Osteoblast (primary cell): ENCODE results near the gene POU5F2. TPM values are rescaled to one million over a fixed set of nuclear protein-coding genes. Genes with fewer than 3 reads are reported as not detected.

ENCODE experiments used
- DNase-seq: peaks from one replicate; pipeline ENCODE4 v3.0.0; 2011; ENCODE audit warnings: low spot score, mixed read lengths; ENCODE audit not compliant: insufficient read length; ENCODE audit errors: missing footprints
- H2AFZ ChIP-seq: 2 replicates; pipeline ENCODE4 v1.6.0; 2011; ENCODE audit warnings: mild to moderate bottlenecking, low read length
- H3K27ac ChIP-seq: 2 replicates; pipeline ENCODE4 v1.5.1; 2011; ENCODE audit warnings: mild to moderate bottlenecking, low read depth, low read length, moderate library complexity
- H3K27me3 ChIP-seq: 2 replicates; pipeline ENCODE4 v1.6.0; 2012; ENCODE audit warnings: mild to moderate bottlenecking, control low read depth, inconsistent platforms, low read length, moderate library complexity; ENCODE audit not compliant: insufficient read depth
- H3K36me3 ChIP-seq: 2 replicates; pipeline ENCODE4 v1.5.1; 2011; ENCODE audit warnings: mild to moderate bottlenecking, low read length, control low read depth, moderate library complexity; ENCODE audit not compliant: insufficient read depth
- H3K4me1 ChIP-seq: 2 replicates; pipeline ENCODE4 v1.5.1; 2011; ENCODE audit warnings: mild to moderate bottlenecking, low read length, control low read depth, moderate library complexity; ENCODE audit not compliant: insufficient read depth
- H3K4me2 ChIP-seq: 2 replicates; pipeline ENCODE4 v1.6.0; 2011; ENCODE audit warnings: mild to moderate bottlenecking, low read length; ENCODE audit not compliant: insufficient read depth
- H3K4me3 ChIP-seq: fragments of 200-600 bp; sonication (generic); 3 replicates; pipeline ENCODE4 v1.5.1; 2012; ENCODE audit warnings: mild to moderate bottlenecking, low read length, inconsistent platforms; ENCODE audit not compliant: insufficient read depth
- H3K79me2 ChIP-seq: 2 replicates; pipeline ENCODE4 v1.6.0; 2012; ENCODE audit warnings: mild to moderate bottlenecking, low read length, control low read depth, inconsistent platforms; ENCODE audit not compliant: insufficient read depth
- H3K9me3 ChIP-seq: 2 replicates; pipeline ENCODE4 v1.5.1; 2011; ENCODE audit warnings: low read depth, low read length, control low read depth
- H4K20me1 ChIP-seq: 2 replicates; pipeline ENCODE4 v1.6.0; 2012; ENCODE audit warnings: mild to moderate bottlenecking, low read length, control low read depth; ENCODE audit not compliant: insufficient read depth
- CTCF ChIP-seq: IDR thresholded peaks from 2 replicates; pipeline ENCODE4 v1.5.1; 2011; ENCODE audit warnings: mild to moderate bottlenecking, low read depth, low read length, moderate library complexity; ENCODE audit errors: extremely low read depth
- total RNA-seq: library from RNA; depleted of rRNA; stranded (reverse); fragments of >200 nt; gene quantifications from 2 replicates; pipeline ENCODE4 v1.2.3, GENCODE V29; 2012

Gene POU5F2
- total RNA-seq, 1 donor: 1.8 TPM

GRCh38 chr5:93756372-93756771 lies 15.0 kb upstream of the POU5F2 start:
- Histone ChIP-seq H3K9me3 (no peaks in the 10 kb centered on the region), H3K36me3 (no peaks in the 10 kb centered on the region), H3K79me2 (no peaks in the 10 kb centered on the region), H2AFZ (no peak overlapping the region), H3K4me2 (no peak overlapping the region), H3K4me3 (no peak overlapping the region), H3K27me3 (no peaks in the 10 kb centered on the region), H4K20me1 (no peaks in the 10 kb centered on the region), H3K4me1 (no peaks in the 10 kb centered on the region), H3K27ac (no peak overlapping the region)
- no peak for TF ChIP-seq CTCF
- DNase-seq: no peak

- DNase-seq: no peak
- H2AFZ ChIP-seq: no peak overlapping the region
- no peaks in the 10 kb centered on the region for H3K36me3 ChIP-seq
- TF ChIP-seq CTCF: no peak
- no peaks in the 10 kb centered on the region for H3K9me3 ChIP-seq
- H4K20me1 ChIP-seq: no peaks in the 10 kb centered on the region
- H3K27ac ChIP-seq: no peak overlapping the region
- no peak overlapping the region for H3K4me3 ChIP-seq
- no peaks in the 10 kb centered on the region for H3K4me1 ChIP-seq
- no peaks in the 10 kb centered on the region for H3K27me3 ChIP-seq
- no peaks in the 10 kb centered on the region for H3K79me2 ChIP-seq
- no peak overlapping the region for H3K4me2 ChIP-seq
Observed at GRCh38 chr5:93755716-93756115, 14.3 kb upstream of the POU5F2 start.

GRCh38 chr5:93748875-93749397 lies 7.5 kb upstream of the POU5F2 start:
- Histone ChIP-seq H4K20me1 (no peaks in the 10 kb centered on the region), H3K4me1 (peaks cover 9% of the 10 kb centered on the region), H3K79me2 (no peaks in the 10 kb centered on the region), H3K9me3 (no peaks in the 10 kb centered on the region), H3K4me2 (no peak overlapping the region), H2AFZ (no peak overlapping the region), H3K27ac (no peak overlapping the region), H3K36me3 (no peaks in the 10 kb centered on the region), H3K27me3 (no peaks in the 10 kb centered on the region), H3K4me3 (no peak overlapping the region)
- TF ChIP-seq CTCF: no peak
- DNase-seq: no peak

GRCh38 chr5:93746406-93747056 lies 5.1 kb upstream of the POU5F2 start:
- no peak overlapping the region for H3K4me2 ChIP-seq
- TF ChIP-seq CTCF: no peak
- H3K27ac ChIP-seq: peak overlapping the region; percentile 40
- no peaks in the 10 kb centered on the region for H3K9me3 ChIP-seq
- H3K36me3 ChIP-seq: no peaks in the 10 kb centered on the region
- peak; percentile 31 for DNase-seq
- H2AFZ ChIP-seq: no peak overlapping the region
- H3K4me3 ChIP-seq: no peak overlapping the region
- peaks cover 9% of the 10 kb centered on the region for H3K4me1 ChIP-seq
- H3K79me2 ChIP-seq: no peaks in the 10 kb centered on the region
- no peaks in the 10 kb centered on the region for H3K27me3 ChIP-seq
- no peaks in the 10 kb centered on the region for H4K20me1 ChIP-seq
